C4-2B (cell line): ENCODE data around the gene TSTD2.

Experiments used
- CTCF ChIP-seq: fragments of 450-650 bp; conservative IDR thresholded peaks from 2 replicates; pipeline ENCODE4 v1.5.1; 2017; ENCODE audit warnings: mild to moderate bottlenecking
- ZFX ChIP-seq: fragments of 450-650 bp; IDR thresholded peaks from 2 replicates; pipeline ENCODE4 v1.6.1; 2017

GRCh38 chr9:97563458-97564135 lies 69.6 kb downstream of the TSTD2 start:
- TF ChIP-seq CTCF (no peak), ZFX (no peak)
